Measurements from ENCODE around the gene CADM1.

CADM1 gene

DNA sequence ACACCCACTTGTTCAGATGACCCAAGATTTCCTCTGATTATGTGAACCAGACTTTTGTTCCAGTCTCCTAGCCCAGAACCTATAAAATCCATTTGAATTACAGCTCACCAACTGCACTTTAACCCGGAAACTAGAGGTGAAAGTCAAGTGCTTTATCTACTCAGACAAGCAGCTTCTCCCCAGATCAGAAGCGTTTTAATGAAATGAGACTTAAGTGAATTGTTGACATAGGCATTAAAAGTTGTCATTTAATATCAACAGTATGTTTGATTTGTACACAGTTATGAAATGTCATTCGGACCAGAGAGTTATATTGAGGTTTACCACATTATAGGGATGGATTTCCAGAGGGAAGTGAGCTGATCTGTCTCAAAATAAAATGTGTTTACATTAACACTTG, 52.0 kb downstream of the CADM1 start:
- Histone ChIP-seq H3K9me3 (ENCODE audit: control insufficient read depth, low read length) (no peaks in the 10 kb centered on the region), H3K4me3 (ENCODE audit: insufficient read depth, low read depth, low read length) (no peak overlapping the region), H3K27me3 (ENCODE audit: control insufficient read depth, insufficient read depth, low read length, poor library complexity, severe bottlenecking) (no peaks in the 10 kb centered on the region), H3K4me1 (ENCODE audit: control insufficient read depth, insufficient read depth, low read length) (no peaks in the 10 kb centered on the region), H3K36me3 (ENCODE audit: control insufficient read depth, insufficient read depth, low read length) (no peaks in the 10 kb centered on the region), H3K27ac (ENCODE audit: insufficient read depth, low read depth, low read length, poor library complexity, severe bottlenecking) (no peak overlapping the region)
- WGBS, 2 experiments, result 90 to 96% methylated on average over 3 of the region's 3 CpGs

DNA sequence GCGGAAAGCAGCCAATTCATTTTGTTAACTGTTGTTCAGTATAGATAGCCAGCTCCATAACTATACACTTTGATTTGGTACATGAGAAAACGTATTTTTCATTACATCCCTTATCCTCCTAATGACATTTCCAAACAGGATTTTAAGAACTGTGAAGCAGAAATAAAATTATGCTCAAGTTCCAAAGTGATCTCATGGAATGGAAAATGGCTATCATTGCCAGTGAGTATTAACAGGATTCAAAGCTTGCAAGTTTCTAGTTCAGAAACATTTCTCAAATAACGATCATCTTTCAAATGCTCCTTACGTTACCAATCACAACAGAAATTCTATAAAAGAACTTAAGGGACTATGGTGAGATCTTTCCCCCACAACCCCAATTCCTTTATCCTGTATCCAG, 53.7 kb downstream of the CADM1 start:
- H3K27ac ChIP-seq (ENCODE audit: insufficient read depth, low read depth, low read length, poor library complexity, severe bottlenecking), result no peak overlapping the region
- H3K4me1 ChIP-seq (ENCODE audit: control insufficient read depth, insufficient read depth, low read length), result no peaks in the 10 kb centered on the region
- no peaks in the 10 kb centered on the region for H3K9me3 ChIP-seq (ENCODE audit: control insufficient read depth, low read length)
- H3K27me3 ChIP-seq (ENCODE audit: control insufficient read depth, insufficient read depth, low read length, poor library complexity, severe bottlenecking), result no peaks in the 10 kb centered on the region
- 89 to 91% methylated on average over 4 of the region's 4 CpGs for WGBS, 2 experiments
- no peak overlapping the region for H3K4me3 ChIP-seq (ENCODE audit: insufficient read depth, low read depth, low read length)
- H3K36me3 ChIP-seq (ENCODE audit: control insufficient read depth, insufficient read depth, low read length), result no peaks in the 10 kb centered on the region

- Histone ChIP-seq H3K36me3 (ENCODE audit: control insufficient read depth, insufficient read depth, low read length) (no peaks in the 10 kb centered on the region), H3K4me1 (ENCODE audit: control insufficient read depth, insufficient read depth, low read length) (no peaks in the 10 kb centered on the region), H3K27me3 (ENCODE audit: control insufficient read depth, insufficient read depth, low read length, poor library complexity, severe bottlenecking) (no peaks in the 10 kb centered on the region), H3K27ac (ENCODE audit: insufficient read depth, low read depth, low read length, poor library complexity, severe bottlenecking) (no peak overlapping the region), H3K4me3 (ENCODE audit: insufficient read depth, low read depth, low read length) (no peak overlapping the region), H3K9me3 (ENCODE audit: control insufficient read depth, low read length) (no peaks in the 10 kb centered on the region)
- 88 to 95% methylated on average over 2 of the region's 2 CpGs for WGBS, 2 experiments
Observed at GRCh38 chr11:115447273-115447864, 56.8 kb downstream of the CADM1 start.

DNA sequence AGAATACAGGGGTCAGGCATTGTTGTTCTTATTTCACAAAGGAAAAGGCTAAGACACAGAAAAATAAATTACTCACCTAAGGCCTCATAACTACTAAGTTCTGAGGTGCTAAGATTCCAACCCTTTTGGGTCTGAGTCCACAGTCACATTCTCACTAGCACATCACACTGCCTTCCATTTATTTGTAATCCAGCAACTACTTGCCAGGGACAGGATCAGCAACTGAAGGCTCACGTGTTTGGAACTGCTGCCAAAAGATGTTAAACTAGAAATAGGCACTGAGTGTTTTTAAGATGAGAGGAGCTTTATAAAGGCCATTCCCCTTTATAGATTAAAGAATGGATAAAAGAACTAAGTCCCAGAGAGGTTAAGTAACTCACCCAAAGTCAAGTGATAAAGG, 58.0 kb downstream of the CADM1 start:
- no peak overlapping the region for H3K27ac ChIP-seq (ENCODE audit: insufficient read depth, low read depth, low read length, poor library complexity, severe bottlenecking)
- H3K4me3 ChIP-seq (ENCODE audit: insufficient read depth, low read depth, low read length), result no peak overlapping the region
- H3K27me3 ChIP-seq (ENCODE audit: control insufficient read depth, insufficient read depth, low read length, poor library complexity, severe bottlenecking), result no peaks in the 10 kb centered on the region
- no peaks in the 10 kb centered on the region for H3K9me3 ChIP-seq (ENCODE audit: control insufficient read depth, low read length)
- no peaks in the 10 kb centered on the region for H3K36me3 ChIP-seq (ENCODE audit: control insufficient read depth, insufficient read depth, low read length)
- 100% methylated on average over 1 of the region's 1 CpG for WGBS, 2 experiments
- no peaks in the 10 kb centered on the region for H3K4me1 ChIP-seq (ENCODE audit: control insufficient read depth, insufficient read depth, low read length)

DNA sequence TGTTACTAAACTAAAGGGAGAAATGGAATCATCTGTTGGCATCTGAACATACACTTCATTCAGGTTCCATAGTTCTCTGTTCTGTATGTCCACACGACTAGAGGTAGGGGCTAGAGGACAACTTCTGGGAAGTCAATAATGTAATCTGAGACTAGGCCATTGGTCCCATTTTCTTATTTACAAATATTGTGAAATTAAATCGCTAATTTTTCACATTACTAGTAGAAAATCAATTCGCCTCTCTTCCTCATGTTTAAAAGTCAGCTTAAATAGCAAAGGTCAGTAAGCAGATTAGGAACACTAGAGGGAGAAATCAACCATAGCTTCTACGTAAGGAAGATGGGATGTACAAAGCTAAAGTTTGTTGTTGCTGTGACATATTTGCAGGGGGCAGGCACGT, 59.7 kb downstream of the CADM1 start:
- Histone ChIP-seq H3K27ac (ENCODE audit: insufficient read depth, low read depth, low read length, poor library complexity, severe bottlenecking) (no peak overlapping the region), H3K4me1 (ENCODE audit: control insufficient read depth, insufficient read depth, low read length) (no peaks in the 10 kb centered on the region), H3K9me3 (ENCODE audit: control insufficient read depth, low read length) (no peaks in the 10 kb centered on the region), H3K27me3 (ENCODE audit: control insufficient read depth, insufficient read depth, low read length, poor library complexity, severe bottlenecking) (no peaks in the 10 kb centered on the region), H3K36me3 (ENCODE audit: control insufficient read depth, insufficient read depth, low read length) (no peaks in the 10 kb centered on the region), H3K4me3 (ENCODE audit: insufficient read depth, low read depth, low read length) (no peak overlapping the region)
- WGBS, 2 experiments, result 78 to 92% methylated on average over 4 to 5 of the region's 5 CpGs

- Histone ChIP-seq H3K27ac (ENCODE audit: insufficient read depth, low read depth, low read length, poor library complexity, severe bottlenecking) (no peak overlapping the region), H3K4me3 (ENCODE audit: insufficient read depth, low read depth, low read length) (no peak overlapping the region), H3K4me1 (ENCODE audit: control insufficient read depth, insufficient read depth, low read length) (no peaks in the 10 kb centered on the region), H3K9me3 (ENCODE audit: control insufficient read depth, low read length) (no peaks in the 10 kb centered on the region), H3K27me3 (ENCODE audit: control insufficient read depth, insufficient read depth, low read length, poor library complexity, severe bottlenecking) (no peaks in the 10 kb centered on the region), H3K36me3 (ENCODE audit: control insufficient read depth, insufficient read depth, low read length) (no peaks in the 10 kb centered on the region)
- WGBS, 2 experiments, result 89 to 91% methylated on average over 5 of the region's 5 CpGs
Observed at GRCh38 chr11:115439969-115440540, 64.2 kb downstream of the CADM1 start.

GRCh38 chr11:115439385-115439784, 64.8 kb downstream of the CADM1 start:
- no peaks in the 10 kb centered on the region for H3K36me3 ChIP-seq (ENCODE audit: control insufficient read depth, insufficient read depth, low read length)
- H3K9me3 ChIP-seq (ENCODE audit: control insufficient read depth, low read length), result no peaks in the 10 kb centered on the region
- no peaks in the 10 kb centered on the region for H3K4me1 ChIP-seq (ENCODE audit: control insufficient read depth, insufficient read depth, low read length)
- H3K4me3 ChIP-seq (ENCODE audit: insufficient read depth, low read depth, low read length), result no peak overlapping the region
- H3K27me3 ChIP-seq (ENCODE audit: control insufficient read depth, insufficient read depth, low read length, poor library complexity, severe bottlenecking), result no peaks in the 10 kb centered on the region
- H3K27ac ChIP-seq (ENCODE audit: insufficient read depth, low read depth, low read length, poor library complexity, severe bottlenecking), result no peak overlapping the region
- 88 to 91% methylated on average over 3 of the region's 3 CpGs for WGBS, 2 experiments

- no peaks in the 10 kb centered on the region for H3K36me3 ChIP-seq (ENCODE audit: control insufficient read depth, insufficient read depth, low read length)
- H3K4me3 ChIP-seq (ENCODE audit: insufficient read depth, low read depth, low read length), result no peak overlapping the region
- WGBS, 2 experiments, result 76 to 79% methylated on average over 7 of the region's 7 CpGs
- H3K9me3 ChIP-seq (ENCODE audit: control insufficient read depth, low read length), result no peaks in the 10 kb centered on the region
- no peak overlapping the region for H3K27ac ChIP-seq (ENCODE audit: insufficient read depth, low read depth, low read length, poor library complexity, severe bottlenecking)
- no peaks in the 10 kb centered on the region for H3K27me3 ChIP-seq (ENCODE audit: control insufficient read depth, insufficient read depth, low read length, poor library complexity, severe bottlenecking)
- H3K4me1 ChIP-seq (ENCODE audit: control insufficient read depth, insufficient read depth, low read length), result no peaks in the 10 kb centered on the region
Observed at GRCh38 chr11:115437902-115438575, 66.2 kb downstream of the CADM1 start.

GRCh38 chr11:115430345-115430744, 73.9 kb downstream of the CADM1 start:
- H3K9me3 ChIP-seq (ENCODE audit: control insufficient read depth, low read length), result no peaks in the 10 kb centered on the region
- H3K36me3 ChIP-seq (ENCODE audit: control insufficient read depth, insufficient read depth, low read length), result no peaks in the 10 kb centered on the region
- WGBS, 2 experiments, result 100% methylated on average over 1 of the region's 1 CpG
- no peak overlapping the region for H3K4me3 ChIP-seq (ENCODE audit: insufficient read depth, low read depth, low read length)
- no peak overlapping the region for H3K27ac ChIP-seq (ENCODE audit: insufficient read depth, low read depth, low read length, poor library complexity, severe bottlenecking)
- no peaks in the 10 kb centered on the region for H3K27me3 ChIP-seq (ENCODE audit: control insufficient read depth, insufficient read depth, low read length, poor library complexity, severe bottlenecking)
- H3K4me1 ChIP-seq (ENCODE audit: control insufficient read depth, insufficient read depth, low read length), result no peaks in the 10 kb centered on the region

- Histone ChIP-seq H3K27ac (ENCODE audit: insufficient read depth, low read depth, low read length, poor library complexity, severe bottlenecking) (no peak overlapping the region), H3K27me3 (ENCODE audit: control insufficient read depth, insufficient read depth, low read length, poor library complexity, severe bottlenecking) (no peaks in the 10 kb centered on the region), H3K9me3 (ENCODE audit: control insufficient read depth, low read length) (no peaks in the 10 kb centered on the region), H3K4me3 (ENCODE audit: insufficient read depth, low read depth, low read length) (no peak overlapping the region), H3K4me1 (ENCODE audit: control insufficient read depth, insufficient read depth, low read length) (no peaks in the 10 kb centered on the region), H3K36me3 (ENCODE audit: control insufficient read depth, insufficient read depth, low read length) (no peaks in the 10 kb centered on the region)
Observed at GRCh38 chr11:115428306-115428705, 75.9 kb downstream of the CADM1 start.
